K562 (cell line): ENCODE data around the gene VRK3. TPM values are rescaled to one million over a fixed set of nuclear protein-coding genes. Genes with fewer than 3 reads are reported as not detected.

ENCODE experiments used
- ARNT ChIP-seq, 2 experiments: fragments of 450-650 bp; IDR thresholded peaks; 2 replicates each; pipeline ENCODE4 v1.6.1; 2016; ENCODE audit warnings: mild to moderate bottlenecking in 1 of 2
- BCLAF1 ChIP-seq, 2 experiments: fragments of 450-650 bp in 1 of 2; IDR thresholded peaks; 2 replicates each; pipeline ENCODE4 v1.6.1; 2011 to 2017; ENCODE audit warnings: low read depth in 2 of 2, antibody characterized with exemption in 1 of 2, borderline replicate concordance in 1 of 2, low read length in 1 of 2, mild to moderate bottlenecking in 1 of 2, mixed read lengths in 1 of 2; ENCODE audit not compliant: control insufficient read depth in 1 of 2
- CBX5 ChIP-seq: IDR thresholded peaks from 2 replicates; pipeline ENCODE4 v1.6.1; 2014; ENCODE audit warnings: low read depth, borderline replicate concordance
- E2F5 ChIP-seq: sonication (generic); formaldehyde crosslinking; IDR thresholded peaks from 2 replicates; pipeline ENCODE4 v1.8.0; 2022; ENCODE audit warnings: mild to moderate bottlenecking, missing genetic modification reagents
- HDGF ChIP-seq: fragments of 450-650 bp; IDR thresholded peaks from 2 replicates; pipeline ENCODE4 v1.6.1; 2016
- HEY1 ChIP-seq: fragments of 250-450 bp; sonication (Bioruptor Pico); IDR thresholded peaks from 2 replicates; pipeline ENCODE4 v1.5.0; 2020; ENCODE audit warnings: mild to moderate bottlenecking, moderate library complexity, borderline replicate concordance
- KDM1A ChIP-seq, 2 experiments: fragments of 450-650 bp; IDR thresholded peaks; 2 replicates each; pipeline ENCODE4 v1.6.1; 2016; ENCODE audit warnings: mild to moderate bottlenecking in 2 of 2
- KDM5B ChIP-seq: fragments of 200-600 bp; sonication (generic); IDR thresholded peaks from 2 replicates; pipeline ENCODE4 v1.6.1; 2012; ENCODE audit warnings: low read depth, mild to moderate bottlenecking, moderate library complexity, low read length, control low read depth, inconsistent platforms; ENCODE audit not compliant: insufficient replicate concordance
- MECOM ChIP-seq: fragments of 250-450 bp; sonication (Bioruptor Pico); IDR thresholded peaks from 2 replicates; pipeline ENCODE4 v1.8.0; 2022; ENCODE audit warnings: inconsistent platforms
- MEF2A ChIP-seq: IDR thresholded peaks from 2 replicates; pipeline ENCODE4 v1.6.1; 2011; ENCODE audit warnings: low read depth, mild to moderate bottlenecking, low read length, moderate library complexity; ENCODE audit not compliant: control insufficient read depth
- NR2C2 ChIP-seq, 2 experiments: fragments of 200-800 bp in 1 of 2; sonication (Bioruptor generic) in 1 of 2; sonication (generic) in 1 of 2; formaldehyde crosslinking in 1 of 2; IDR thresholded peaks; 2 replicates each; pipeline versions ENCODE4 v1.6.1 to v1.8.0; 2016 to 2022; ENCODE audit warnings: mild to moderate bottlenecking in 1 of 2, missing compliant biosample characterization in 1 of 2, missing genetic modification characterization in 1 of 2, missing genetic modification reagents in 1 of 2
- POLR2G ChIP-seq: fragments of 200-400 bp; formaldehyde crosslinking; IDR thresholded peaks from 2 replicates; pipeline ENCODE4 v1.6.1; 2017; ENCODE audit warnings: low read depth, mild to moderate bottlenecking, antibody characterized with exemption, low read length, moderate library complexity
- TAF9B ChIP-seq: fragments of 450-650 bp; IDR thresholded peaks from 2 replicates; pipeline ENCODE4 v1.6.1; 2018; ENCODE audit warnings: mild to moderate bottlenecking; ENCODE audit not compliant: partially characterized antibody
- ZNF12 ChIP-seq: sonication (generic); formaldehyde crosslinking; IDR thresholded peaks from 2 replicates; pipeline ENCODE4 v1.4.0; 2020; ENCODE audit warnings: mild to moderate bottlenecking, missing genetic modification reagents
- ZNF518B ChIP-seq: fragments of 250-450 bp; sonication (Bioruptor Pico); IDR thresholded peaks from 2 replicates; pipeline ENCODE4 v1.5.0; 2021; ENCODE audit warnings: mild to moderate bottlenecking, moderate library complexity
- ZNF639 ChIP-seq, 2 experiments: fragments of 200-800 bp in 1 of 2; sonication (Bioruptor generic) in 1 of 2; sonication (generic) in 1 of 2; formaldehyde crosslinking in 1 of 2; IDR thresholded peaks in 1 of 2; conservative IDR thresholded peaks in 1 of 2; 2 replicates each; pipeline versions ENCODE4 v1.5.0 to v1.6.1; 2016 to 2020; ENCODE audit warnings: missing compliant biosample characterization in 1 of 2, missing genetic modification characterization in 1 of 2, missing genetic modification reagents in 1 of 2
- polyA plus RNA-seq, 8 experiments: library from polyadenylated mRNA; depleted of rRNA in 4 of 8; stranded (reverse) in 5 of 8; unstranded in 3 of 8; fragments of >200 nt; fragmentation: Nextera tagmentation in 2 of 8; fragmentation: Illumina TruSeq in 1 of 8; extraction: Ambion mirVana in 2 of 8; extraction: Trizol in 1 of 8; gene quantifications; 2 replicates each; pipeline versions ENCODE4 v1.2.1 to v1.2.3, GENCODE V29; 2011 to 2014; ENCODE audit warnings: inconsistent platforms in 1 of 8, missing spikeins in 1 of 8
- total RNA-seq, 7 experiments: library from RNA; depleted of rRNA in 6 of 7; stranded (reverse); fragments of >200 nt in 6 of 7; fragmentation: Illumina TruSeq in 2 of 7; extraction: Trizol in 2 of 7; gene quantifications; 2 replicates each; pipeline versions ENCODE4 v1.2.1 to v1.2.3, GENCODE V29; 2011 to 2021; ENCODE audit warnings: low replicate concordance in 1 of 7

VRK3 gene
- total and polyA plus RNA-seq, 9 of the 15 experiments (the other 6 are each of a cell fraction or from before 2014, with no cell fraction given), result 25.6 to 94.3 (median 42.9) TPM

GRCh38 chr19:49929121-49929610, 96.0 kb downstream of the VRK3 start, which contains the start of the genes ATF5 and NUP62 (continued):
- no peak for TF ChIP-seq HEY1
- peak in 1 of 2 experiments; percentile 78; a peak in 2 of 4 replicates for TF ChIP-seq ZNF639 (CRISPR knock-in tag; conservative IDR thresholded peaks at IDR 0.05 in 1 of 2, IDR thresholded peaks at IDR 0.05 in 1 of 2)
- TF ChIP-seq MEF2A, result no peak
- TF ChIP-seq ARNT (IDR thresholded peaks at IDR 0.05), result 0 out of 4 replicates have a peak, but pooled peaks of 1 of the 2 experiments have one; percentile 53
- TF ChIP-seq HDGF, result no peak
- no peak for TF ChIP-seq ZNF518B
- TF ChIP-seq TAF9B, result peak; percentile 84
- 0 out of 2 replicates have a peak, but pooled peaks have one; percentile 6 for TF ChIP-seq CBX5
- peak; percentile 78 for TF ChIP-seq ZNF12 (CRISPR knock-in tag)
- 0 out of 4 replicates have a peak, but pooled peaks of 1 of the 2 experiments have one; percentile 56 for TF ChIP-seq BCLAF1 (IDR thresholded peaks at IDR 0.05; ENCODE audit: borderline replicate concordance in 1 of 2, control insufficient read depth in 1 of 2, low read depth in 2 of 2, low read length in 1 of 2)
- TF ChIP-seq E2F5 (CRISPR knock-in tag), result peak; percentile 95; the same call in 1 of the 2 replicates
- TF ChIP-seq NR2C2 (CRISPR knock-in tag; IDR thresholded peaks at IDR 0.05), result peak; percentile 68; the same call in 1 of the 2 replicates
- TF ChIP-seq NR2C2 (tag; IDR thresholded peaks at IDR 0.05), result peak; percentile 74
- TF ChIP-seq KDM1A (IDR thresholded peaks at IDR 0.05), result no peak
- TF ChIP-seq POLR2G, result peak; percentile 100
- peak; percentile 60 for TF ChIP-seq KDM5B
- TF ChIP-seq MECOM (CRISPR knock-in tag), result peak; percentile 50
